Measurements from ENCODE around the gene MUC5B.
"Not testable (repeated sequence)": the region's sequence is repeated elsewhere in the genome, so short reads cannot be mapped to it uniquely, and the experiment has no call there.

The MUC5B gene

DNA sequence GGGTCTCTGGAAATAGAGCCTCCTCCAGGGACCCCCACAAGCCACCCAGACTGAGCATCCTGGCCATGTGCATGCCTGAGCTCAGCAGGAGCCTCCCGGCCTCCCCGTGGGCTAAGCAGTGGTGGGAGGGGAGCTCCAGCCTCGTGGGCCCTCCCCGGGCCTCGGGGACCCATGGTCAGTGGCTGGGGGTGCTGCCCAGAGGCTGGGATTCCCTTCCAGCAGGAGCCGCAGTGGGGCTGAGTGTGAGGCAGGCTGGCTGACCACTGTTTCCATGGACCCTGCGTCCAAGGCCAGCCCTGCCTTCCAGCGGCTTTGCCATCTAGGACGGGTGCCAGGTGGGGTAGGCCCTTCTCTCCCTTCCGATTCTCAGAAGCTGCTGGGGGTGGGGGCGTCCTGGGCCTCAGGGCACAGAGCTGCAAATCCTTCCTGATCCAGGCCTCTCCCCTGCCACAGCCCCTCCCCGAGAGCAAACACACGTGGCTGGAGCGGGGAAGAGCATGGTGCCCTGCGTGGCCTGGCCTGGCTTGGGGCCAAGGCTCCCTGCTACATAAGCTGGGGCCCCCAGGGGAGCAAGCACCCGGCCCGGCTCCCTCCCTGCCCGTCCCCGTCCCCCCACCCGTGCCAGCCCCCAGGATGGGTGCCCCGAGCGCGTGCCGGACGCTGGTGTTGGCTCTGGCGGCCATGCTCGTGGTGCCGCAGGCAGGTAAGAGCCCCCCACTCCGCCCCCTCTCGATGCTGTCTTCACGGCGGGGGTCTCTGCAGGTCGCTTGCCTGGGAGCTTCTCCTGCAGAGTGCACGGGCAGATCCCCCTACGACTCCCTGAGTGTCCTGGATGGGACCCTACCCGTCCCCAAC, at the start of gene MUC5B:
TSS of gene MUC5B (plus strand) at position 576 of the 855 bp plus-strand sequence. CDS start at position 634, 58 bp downstream.
- DNase-seq, result no peak

DNA sequence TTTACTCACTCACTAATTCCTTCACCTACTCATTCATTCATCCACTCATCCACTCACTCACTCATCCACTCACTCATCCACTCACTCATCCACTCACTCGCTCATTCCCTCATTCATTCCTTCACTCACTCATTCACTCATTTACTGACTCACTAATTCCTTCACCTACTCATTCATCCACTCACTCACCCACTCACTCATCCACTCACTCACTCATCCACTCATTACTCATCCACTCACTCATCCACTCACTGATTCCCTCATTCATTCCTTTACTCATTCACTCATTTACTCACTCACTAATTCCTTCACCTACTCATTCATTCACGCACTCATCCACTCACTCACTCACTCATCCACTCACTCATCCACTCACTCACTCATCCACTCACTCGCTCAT, 49.5 kb upstream of the MUC5B start:
- DNase-seq, result not testable (repeated sequence)

DNA sequence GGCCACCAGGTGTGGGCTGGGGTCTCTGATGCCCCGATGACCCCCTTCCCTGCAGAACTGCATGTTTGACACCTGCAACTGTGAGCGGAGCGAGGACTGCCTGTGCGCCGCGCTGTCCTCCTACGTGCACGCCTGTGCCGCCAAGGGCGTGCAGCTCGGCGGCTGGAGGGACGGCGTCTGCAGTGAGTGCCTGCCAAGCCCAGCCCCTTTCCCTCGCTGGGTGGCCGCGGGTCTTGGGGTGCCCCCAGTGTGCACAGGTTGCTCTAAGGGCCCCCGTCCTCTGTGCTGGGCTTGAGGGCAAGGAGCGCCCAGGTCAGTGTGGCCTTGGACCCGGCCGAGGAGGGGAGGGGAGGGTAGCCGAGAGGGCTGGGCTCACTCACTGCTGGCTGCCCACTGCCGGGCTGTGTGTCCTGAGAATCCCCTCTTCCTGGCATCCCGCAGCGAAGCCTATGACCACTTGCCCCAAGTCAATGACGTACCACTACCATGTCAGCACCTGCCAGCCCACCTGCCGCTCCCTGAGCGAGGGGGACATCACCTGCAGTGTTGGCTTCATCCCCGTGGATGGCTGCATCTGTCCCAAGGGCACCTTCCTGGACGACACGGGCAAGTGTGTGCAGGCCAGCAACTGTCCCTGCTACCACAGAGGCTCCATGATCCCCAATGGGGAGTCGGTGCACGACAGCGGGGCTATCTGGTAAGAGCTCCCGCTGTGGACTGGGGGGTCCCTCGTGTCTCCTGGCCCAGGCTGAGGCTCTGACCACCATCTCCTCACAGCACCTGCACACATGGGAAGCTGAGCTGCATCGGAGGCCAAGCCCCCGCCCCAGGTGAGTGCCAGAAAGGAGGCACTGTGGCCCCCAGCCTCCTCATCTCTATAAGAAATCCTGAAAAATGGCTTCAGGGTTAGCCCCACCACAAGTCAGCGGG, 48.2 kb upstream of the MUC5B start:
- DNase-seq, result no peak

DNA sequence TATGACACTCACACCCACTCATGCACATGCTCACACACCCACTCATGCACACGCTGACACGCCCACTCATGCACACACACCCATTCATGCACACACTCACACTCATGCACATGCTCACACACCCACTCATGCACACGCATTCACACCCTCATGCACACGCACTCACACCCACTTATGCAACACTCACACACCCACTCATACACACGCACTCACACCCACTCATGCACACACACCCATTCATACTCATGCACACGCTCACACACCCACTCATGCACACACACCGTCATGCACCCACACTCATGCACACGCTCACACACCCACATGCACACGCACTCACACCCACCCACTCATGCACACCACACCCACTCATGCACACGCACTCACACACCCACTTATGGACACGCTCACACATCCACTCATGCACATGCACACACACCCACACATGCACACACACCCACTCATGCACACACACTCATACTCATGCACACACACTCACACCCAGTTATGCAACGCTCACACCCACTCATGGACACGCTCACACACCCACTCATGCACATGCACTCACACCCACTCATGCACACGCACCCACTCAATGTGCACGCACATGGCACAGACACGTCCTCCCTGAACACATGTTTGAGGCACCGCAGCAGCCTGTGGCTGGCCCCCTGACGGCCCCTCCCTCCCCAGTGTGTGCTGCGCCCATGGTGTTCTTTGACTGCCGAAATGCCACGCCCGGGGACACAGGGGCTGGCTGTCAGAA, 47.2 kb upstream of the MUC5B start:
- DNase-seq, result no peak

DNA sequence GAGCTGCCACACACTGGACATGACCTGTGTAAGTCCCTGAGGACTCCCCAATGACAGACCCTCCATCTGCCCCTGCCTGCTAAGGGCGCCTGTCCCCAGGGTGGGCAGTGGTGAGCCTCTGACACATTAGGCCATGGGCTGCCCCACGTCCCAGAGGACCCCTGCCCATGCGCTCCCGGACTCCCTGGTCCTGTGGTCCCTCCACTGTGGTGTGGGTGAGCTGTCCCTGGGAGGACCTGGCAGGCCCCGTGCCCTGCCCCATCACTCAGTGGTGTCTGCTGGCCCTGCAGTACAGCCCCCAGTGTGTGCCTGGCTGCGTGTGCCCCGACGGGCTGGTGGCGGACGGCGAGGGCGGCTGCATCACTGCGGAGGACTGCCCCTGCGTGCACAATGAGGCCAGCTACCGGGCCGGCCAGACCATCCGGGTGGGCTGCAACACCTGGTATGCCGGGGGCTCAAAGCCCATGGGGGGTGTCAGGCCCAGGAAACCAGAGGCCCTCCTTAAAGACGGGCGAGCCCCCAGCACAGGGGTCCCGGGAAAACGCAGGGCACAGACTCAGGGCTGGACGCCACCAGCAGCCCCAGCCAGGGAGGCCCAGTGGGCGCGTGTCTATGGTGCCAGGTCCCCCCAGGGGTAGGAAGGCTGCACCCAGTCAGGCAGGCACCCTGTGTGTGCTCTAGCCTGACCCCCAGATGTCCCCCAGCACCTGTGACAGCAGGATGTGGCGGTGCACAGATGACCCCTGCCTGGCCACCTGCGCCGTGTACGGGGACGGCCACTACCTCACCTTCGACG, 46.4 kb upstream of the MUC5B start:
- DNase-seq, result no peak

DNA sequence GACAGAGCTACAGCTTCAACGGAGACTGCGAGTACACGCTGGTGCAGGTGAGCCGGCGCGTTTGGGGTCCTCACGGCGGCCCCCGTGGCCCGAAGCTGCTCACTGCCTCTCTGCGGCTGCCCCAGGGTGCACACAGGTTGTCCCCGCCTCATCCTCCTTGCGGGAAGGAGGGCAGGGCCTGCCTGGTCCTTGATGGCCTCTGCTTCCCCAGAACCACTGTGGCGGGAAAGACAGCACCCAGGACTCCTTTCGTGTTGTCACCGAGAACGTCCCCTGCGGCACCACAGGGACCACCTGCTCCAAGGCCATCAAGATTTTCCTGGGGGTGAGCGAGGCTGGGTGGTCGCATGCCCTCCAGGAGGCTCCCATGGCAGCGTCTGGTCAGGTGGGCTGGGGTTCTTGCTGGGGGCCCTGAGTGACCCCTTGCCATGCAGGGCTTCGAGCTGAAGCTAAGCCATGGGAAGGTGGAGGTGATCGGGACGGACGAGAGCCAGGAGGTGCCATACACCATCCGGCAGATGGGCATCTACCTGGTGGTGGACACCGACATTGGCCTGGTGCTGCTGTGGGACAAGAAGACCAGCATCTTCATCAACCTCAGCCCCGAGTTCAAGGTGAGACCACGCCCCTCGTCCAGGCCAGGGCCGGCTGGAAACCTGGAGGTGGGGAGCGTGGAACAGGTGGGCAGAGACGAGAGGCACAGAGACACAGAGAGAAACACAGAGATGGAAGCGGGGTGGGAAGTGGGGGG, 45.7 kb upstream of the MUC5B start:
- no peak for DNase-seq

DNA sequence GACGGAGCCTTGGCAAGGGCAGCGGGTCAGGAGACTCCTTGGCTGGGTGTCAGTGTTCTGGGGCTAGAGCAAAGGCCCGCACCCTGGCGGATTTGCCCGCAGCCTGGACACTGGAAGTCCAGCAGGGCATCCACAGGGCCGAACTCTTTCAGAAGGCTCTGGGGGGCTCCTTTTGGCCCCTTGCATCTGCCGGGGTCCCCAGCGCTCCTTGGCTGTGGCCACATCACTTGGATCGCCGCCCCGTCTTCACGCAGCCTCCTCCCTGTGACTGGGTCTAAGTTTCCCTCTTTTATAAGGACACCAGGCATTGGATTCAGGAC, 45.1 kb upstream of the MUC5B start:
- no peak for DNase-seq

GRCh38 chr11:1178201-1178885, 44.5 kb upstream of the MUC5B start:
- no peak for DNase-seq

GRCh38 chr11:1178906-1179305, 44.0 kb upstream of the MUC5B start:
- DNase-seq, result no peak

DNA sequence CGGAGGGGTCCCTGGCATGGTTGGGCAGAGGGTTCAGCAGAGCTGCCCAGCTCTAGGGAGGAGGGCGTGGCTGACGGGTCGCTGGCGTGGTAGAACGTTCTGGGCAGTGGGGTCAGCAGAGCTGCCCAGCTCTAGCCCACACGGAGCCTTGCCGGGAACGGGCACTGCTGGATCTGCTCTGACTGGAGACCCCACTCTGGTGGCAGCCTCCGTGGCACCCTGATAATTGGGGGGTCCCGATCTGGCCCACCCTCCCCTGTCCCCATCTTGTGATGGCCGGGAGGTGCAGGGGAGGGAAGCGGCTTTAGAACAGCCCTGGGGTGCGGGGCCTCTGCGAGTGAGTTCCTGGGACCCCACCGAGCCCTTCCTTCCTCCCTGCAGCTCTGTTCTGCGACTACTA, 43.2 kb upstream of the MUC5B start:
- no peak for DNase-seq

GRCh38 chr11:1180171-1180570, 42.7 kb upstream of the MUC5B start:
- no peak for DNase-seq

GRCh38 chr11:1180947-1181391, 41.9 kb upstream of the MUC5B start:
- no peak for DNase-seq

DNA sequence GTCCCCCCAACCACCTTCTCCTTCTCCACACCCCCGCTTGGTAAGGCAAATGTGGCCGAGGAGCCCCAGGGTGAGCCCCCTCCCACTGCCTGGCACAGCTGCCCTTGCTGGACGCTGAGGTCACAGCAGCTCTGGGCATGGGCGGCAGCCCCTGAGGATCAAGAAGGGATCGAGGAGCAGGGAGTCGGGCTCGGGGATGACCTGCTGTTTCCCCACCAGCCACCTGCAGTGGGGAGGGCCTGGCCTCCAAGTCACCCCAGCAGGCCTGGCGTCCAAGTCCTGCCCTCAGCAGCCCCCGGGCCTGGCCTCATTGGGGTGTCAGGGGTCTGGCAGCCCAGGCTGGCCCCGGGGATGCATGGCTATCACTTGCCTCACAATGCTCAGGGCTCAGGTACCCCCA, 41.4 kb upstream of the MUC5B start:
- DNase-seq, result no peak

DNA sequence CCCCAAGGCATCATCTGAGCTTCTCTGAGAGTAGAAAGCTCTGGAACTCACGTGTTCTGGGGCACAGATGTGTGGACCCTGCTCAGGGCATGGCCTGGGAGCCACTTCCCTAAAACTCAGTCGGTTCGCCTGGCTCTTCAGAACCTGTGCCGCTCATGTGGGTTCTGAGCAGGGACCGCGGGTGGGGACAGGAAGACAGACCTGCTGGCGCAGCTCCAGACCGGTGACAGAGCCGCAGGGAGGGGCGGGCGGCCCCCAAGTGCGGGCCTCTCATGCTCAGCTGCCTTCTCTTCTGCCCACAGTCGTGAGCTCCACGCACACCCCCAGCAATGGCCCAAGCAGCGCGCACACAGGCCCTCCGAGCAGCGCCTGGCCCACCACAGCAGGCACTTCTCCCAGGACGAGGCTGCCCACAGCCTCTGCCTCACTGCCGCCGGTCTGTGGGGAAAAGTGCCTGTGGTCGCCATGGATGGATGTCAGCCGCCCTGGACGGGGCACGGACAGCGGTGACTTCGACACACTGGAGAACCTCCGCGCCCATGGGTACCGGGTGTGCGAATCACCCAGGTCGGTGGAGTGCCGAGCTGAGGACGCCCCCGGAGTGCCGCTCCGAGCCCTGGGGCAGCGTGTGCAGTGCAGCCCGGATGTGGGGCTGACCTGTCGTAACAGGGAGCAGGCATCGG, 40.9 kb upstream of the MUC5B start:
- no peak for DNase-seq

DNA sequence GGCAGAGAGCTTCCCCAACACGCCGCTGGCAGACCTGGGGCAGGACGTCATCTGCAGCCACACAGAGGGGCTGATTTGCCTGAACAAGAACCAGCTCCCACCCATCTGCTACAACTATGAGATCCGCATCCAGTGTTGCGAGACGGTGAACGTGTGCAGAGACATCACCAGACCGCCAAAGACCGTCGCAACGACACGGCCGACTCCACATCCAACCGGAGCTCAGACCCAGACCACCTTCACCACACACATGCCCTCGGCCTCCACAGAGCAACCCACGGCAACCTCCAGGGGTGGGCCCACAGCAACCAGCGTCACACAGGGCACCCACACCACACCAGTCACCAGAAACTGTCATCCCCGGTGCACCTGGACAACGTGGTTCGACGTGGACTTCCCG, 38.7 kb upstream of the MUC5B start:
- not testable (repeated sequence) for DNase-seq

- DNase-seq, result not testable (repeated sequence)
Observed at GRCh38 chr11:1188451-1189130, 34.3 kb upstream of the MUC5B start.

- not testable (repeated sequence) for DNase-seq
Observed at GRCh38 chr11:1189816-1190215, 33.0 kb upstream of the MUC5B start.

- DNase-seq, result not testable (repeated sequence)
Observed at GRCh38 chr11:1191786-1192470, 30.9 kb upstream of the MUC5B start.

- DNase-seq, result no peak
Observed at GRCh38 chr11:1192741-1193325, 30.0 kb upstream of the MUC5B start.

Data from activated T-cell treated with anti-CD3 and anti-CD28 coated beads for 4 hours (primary cell).